ENCODE measurements around the gene IL1R2.

The IL1R2 gene

GRCh38 chr2:101991721-101992145 is at the start of gene IL1R2:
Gene IL1R2 (plus strand): TSS chr2:101991960. CDS start chr2:102008576, 16,616 bp downstream.
- no peak for DNase-seq

- no peak for DNase-seq
These were observed 48.9 kb upstream of the IL1R2 start for GRCh38 chr2:101942851-101943250.

- no peak for DNase-seq
These were observed 45.3 kb upstream of the IL1R2 start for GRCh38 chr2:101946372-101947039.

- DNase-seq = no peak
These were observed 44.4 kb upstream of the IL1R2 start for GRCh38 chr2:101947374-101947773.

- no peak for DNase-seq
These were observed 43.1 kb upstream of the IL1R2 start for GRCh38 chr2:101948625-101949155.

GRCh38 chr2:101949304-101949703 is 42.5 kb upstream of the IL1R2 start:
- no peak for DNase-seq

- no peak for DNase-seq
These were observed 40.5 kb upstream of the IL1R2 start for GRCh38 chr2:101951296-101951695.

GRCh38 chr2:101952551-101952950 is 39.2 kb upstream of the IL1R2 start:
- DNase-seq = no peak

GRCh38 chr2:101956465-101957438 is 35.0 kb upstream of the IL1R2 start:
- DNase-seq = no peak

- DNase-seq = no peak
These were observed 33.7 kb upstream of the IL1R2 start for GRCh38 chr2:101958061-101958460.

GRCh38 chr2:101960819-101961337 is 30.9 kb upstream of the IL1R2 start:
- no peak for DNase-seq

GRCh38 chr2:101961338-101962191 is 30.2 kb upstream of the IL1R2 start:
- no peak for DNase-seq

GRCh38 chr2:101962309-101962708 is 29.5 kb upstream of the IL1R2 start:
- no peak for DNase-seq

GRCh38 chr2:101963198-101963597 is 28.6 kb upstream of the IL1R2 start:
- no peak for DNase-seq

- DNase-seq = no peak
These were observed 23.8 kb upstream of the IL1R2 start for GRCh38 chr2:101967826-101968513.

- DNase-seq = no peak
These were observed 22.0 kb upstream of the IL1R2 start for GRCh38 chr2:101969723-101970122.

- DNase-seq = no peak
These were observed 20.9 kb upstream of the IL1R2 start for GRCh38 chr2:101970901-101971300.

- no peak for DNase-seq
These were observed 19.9 kb upstream of the IL1R2 start for GRCh38 chr2:101971836-101972235.

- DNase-seq = no peak
These were observed 18.9 kb upstream of the IL1R2 start for GRCh38 chr2:101972621-101973434.

- no peak for DNase-seq
These were observed 17.1 kb upstream of the IL1R2 start for GRCh38 chr2:101974663-101975062.

Data from 8988T (cell line).